Mesothelial cell of epicardium (in vitro differentiated cells): ENCODE results near the gene CXXC5. TPM values are rescaled to one million over a fixed set of nuclear protein-coding genes. Genes with fewer than 3 reads are reported as not detected.
A peak's percentile ranks its signal among the peaks of the same experiment; 100 is the strongest.

ENCODE experiments used
- DNase-seq, 2 experiments: peaks; one replicate each; pipeline ENCODE4 v3.0.0; 2021; ENCODE audit warnings: low spot score in 2 of 2; ENCODE audit not compliant: unreplicated experiment in 2 of 2
- H3K27ac Mint-ChIP-seq: 2 replicates; pipeline ENCODE4 v1.8.0; 2021; ENCODE audit warnings: mixed read lengths
- H3K27me3 Mint-ChIP-seq: 2 replicates; pipeline ENCODE4 v1.8.0; 2021; ENCODE audit warnings: low read depth, mixed read lengths
- H3K36me3 Mint-ChIP-seq: 2 replicates; pipeline ENCODE4 v1.8.0; 2021; ENCODE audit warnings: mixed read lengths
- H3K4me1 Mint-ChIP-seq: 2 replicates; pipeline ENCODE4 v1.8.0; 2021; ENCODE audit warnings: mixed read lengths
- H3K4me3 Mint-ChIP-seq: 2 replicates; pipeline ENCODE4 v1.8.0; 2021; ENCODE audit warnings: mild to moderate bottlenecking, moderate library complexity, mixed read lengths
- H3K9me3 Mint-ChIP-seq: 2 replicates; pipeline ENCODE4 v1.8.0; 2021; ENCODE audit warnings: mixed read lengths
- CTCF ChIP-seq: fragments of 200-600 bp; sonication (generic); IDR thresholded peaks from one replicate; pipeline ENCODE4 v1.5.0; 2021; ENCODE audit warnings: antibody characterized with exemption; ENCODE audit not compliant: unreplicated experiment
- total RNA-seq: library from RNA; stranded (reverse); gene quantifications from 3 replicates; pipeline ENCODE4 v1.2.1, GENCODE V29; 2021

Gene CXXC5
- total RNA-seq, 1 donor from 2014 or later, result 37.4 TPM

GRCh38 chr5:139696167-139696893 is 48.2 kb downstream of the CXXC5 start:
- Mint-ChIP-seq H3K27ac (peak overlapping the region; percentile 95), H3K4me3 (peak overlapping the region; percentile 49), H3K4me1 (peaks cover 42% of the 10 kb centered on the region), H3K27me3 (no peaks in the 10 kb centered on the region), H3K36me3 (no peaks in the 10 kb centered on the region), H3K9me3 (no peaks in the 10 kb centered on the region)
- DNase-seq, result no peak
- TF ChIP-seq CTCF, result no peak

- peaks cover 44% of the 10 kb centered on the region for H3K4me1 Mint-ChIP-seq
- no peaks in the 10 kb centered on the region for H3K27me3 Mint-ChIP-seq
- DNase-seq, result peak; percentile 71 to 85
- no peaks in the 10 kb centered on the region for H3K9me3 Mint-ChIP-seq
- peak overlapping the region; percentile 49 for H3K4me3 Mint-ChIP-seq
- peak overlapping the region; percentile 95 for H3K27ac Mint-ChIP-seq
- no peaks in the 10 kb centered on the region for H3K36me3 Mint-ChIP-seq
- no peak for TF ChIP-seq CTCF
Observed at GRCh38 chr5:139696894-139697658, 48.9 kb downstream of the CXXC5 start.

GRCh38 chr5:139698490-139699146 is 50.5 kb downstream of the CXXC5 start:
- DNase-seq, result peak; percentile 52 to 79
- Mint-ChIP-seq H3K27ac (peak overlapping the region; percentile 95), H3K9me3 (no peaks in the 10 kb centered on the region), H3K27me3 (no peaks in the 10 kb centered on the region), H3K36me3 (no peaks in the 10 kb centered on the region), H3K4me1 (peaks cover 41% of the 10 kb centered on the region), H3K4me3 (no peak overlapping the region)
- no peak for TF ChIP-seq CTCF

GRCh38 chr5:139699351-139699750 is 51.2 kb downstream of the CXXC5 start:
- Mint-ChIP-seq H3K27me3 (no peaks in the 10 kb centered on the region), H3K36me3 (no peaks in the 10 kb centered on the region), H3K9me3 (no peaks in the 10 kb centered on the region), H3K4me3 (no peak overlapping the region), H3K27ac (peak overlapping the region; percentile 64), H3K4me1 (peaks cover 39% of the 10 kb centered on the region)
- TF ChIP-seq CTCF, result no peak
- no peak for DNase-seq

- H3K27ac Mint-ChIP-seq, result peak overlapping the region; percentile 39
- no peak for DNase-seq
- no peak overlapping the region for H3K4me3 Mint-ChIP-seq
- H3K27me3 Mint-ChIP-seq, result no peaks in the 10 kb centered on the region
- TF ChIP-seq CTCF, result no peak
- H3K9me3 Mint-ChIP-seq, result no peaks in the 10 kb centered on the region
- H3K4me1 Mint-ChIP-seq, result peaks cover 40% of the 10 kb centered on the region
- H3K36me3 Mint-ChIP-seq, result no peaks in the 10 kb centered on the region
Observed at GRCh38 chr5:139700711-139701055, 52.5 kb downstream of the CXXC5 start.
